Osteoblast (primary cell): ENCODE results near the gene LRRC73. TPM values are rescaled to one million over a fixed set of nuclear protein-coding genes. Genes with fewer than 3 reads are reported as not detected.

Experiments used
- DNase-seq: peaks from one replicate; pipeline ENCODE4 v3.0.0; 2011; ENCODE audit warnings: low spot score, mixed read lengths; ENCODE audit not compliant: insufficient read length; ENCODE audit errors: missing footprints
- H2AFZ ChIP-seq: 2 replicates; pipeline ENCODE4 v1.6.0; 2011; ENCODE audit warnings: mild to moderate bottlenecking, low read length
- H3K27ac ChIP-seq: 2 replicates; pipeline ENCODE4 v1.5.1; 2011; ENCODE audit warnings: mild to moderate bottlenecking, low read depth, low read length, moderate library complexity
- H3K27me3 ChIP-seq: 2 replicates; pipeline ENCODE4 v1.6.0; 2012; ENCODE audit warnings: mild to moderate bottlenecking, control low read depth, inconsistent platforms, low read length, moderate library complexity; ENCODE audit not compliant: insufficient read depth
- H3K36me3 ChIP-seq: 2 replicates; pipeline ENCODE4 v1.5.1; 2011; ENCODE audit warnings: mild to moderate bottlenecking, low read length, control low read depth, moderate library complexity; ENCODE audit not compliant: insufficient read depth
- H3K4me1 ChIP-seq: 2 replicates; pipeline ENCODE4 v1.5.1; 2011; ENCODE audit warnings: mild to moderate bottlenecking, low read length, control low read depth, moderate library complexity; ENCODE audit not compliant: insufficient read depth
- H3K4me2 ChIP-seq: 2 replicates; pipeline ENCODE4 v1.6.0; 2011; ENCODE audit warnings: mild to moderate bottlenecking, low read length; ENCODE audit not compliant: insufficient read depth
- H3K4me3 ChIP-seq: fragments of 200-600 bp; sonication (generic); 3 replicates; pipeline ENCODE4 v1.5.1; 2012; ENCODE audit warnings: mild to moderate bottlenecking, low read length, inconsistent platforms; ENCODE audit not compliant: insufficient read depth
- H3K79me2 ChIP-seq: 2 replicates; pipeline ENCODE4 v1.6.0; 2012; ENCODE audit warnings: mild to moderate bottlenecking, low read length, control low read depth, inconsistent platforms; ENCODE audit not compliant: insufficient read depth
- H3K9me3 ChIP-seq: 2 replicates; pipeline ENCODE4 v1.5.1; 2011; ENCODE audit warnings: low read depth, low read length, control low read depth
- H4K20me1 ChIP-seq: 2 replicates; pipeline ENCODE4 v1.6.0; 2012; ENCODE audit warnings: mild to moderate bottlenecking, low read length, control low read depth; ENCODE audit not compliant: insufficient read depth
- total RNA-seq: library from RNA; depleted of rRNA; stranded (reverse); fragments of >200 nt; gene quantifications from 2 replicates; pipeline ENCODE4 v1.2.3, GENCODE V29; 2012
- TF ChIP-seq, protein P1 (sequence below): IDR thresholded peaks from 2 replicates; pipeline ENCODE4 v1.5.1; 2011; ENCODE audit warnings: mild to moderate bottlenecking, low read depth, low read length, moderate library complexity; ENCODE audit errors: extremely low read depth

The LRRC73 gene
- total RNA-seq, 1 donor = 0.36 TPM

DNA sequence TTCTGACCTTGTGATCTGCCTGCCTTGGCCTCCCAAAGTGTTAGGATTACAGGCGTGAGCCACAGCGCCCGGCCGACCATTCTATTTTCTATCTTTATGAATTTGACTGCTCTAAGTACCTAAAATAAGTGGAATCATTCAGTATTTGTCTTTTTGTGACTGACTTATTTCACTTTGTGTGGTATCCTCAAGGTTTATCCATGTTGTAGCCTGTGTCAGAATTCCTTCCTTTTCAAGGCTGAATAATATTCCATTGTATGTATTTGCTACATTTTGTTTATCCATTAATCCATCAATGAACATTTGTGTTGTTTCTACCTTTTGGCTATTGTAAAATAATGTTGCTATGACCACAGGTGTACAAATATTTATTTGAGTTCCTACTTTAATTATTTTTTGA lies 37.6 kb downstream of the LRRC73 start:
- H3K4me3 ChIP-seq = no peak overlapping the region
- H3K27me3 ChIP-seq = no peaks in the 10 kb centered on the region
- H2AFZ ChIP-seq = no peak overlapping the region
- H3K27ac ChIP-seq = no peak overlapping the region
- TF ChIP-seq, protein P1, sequence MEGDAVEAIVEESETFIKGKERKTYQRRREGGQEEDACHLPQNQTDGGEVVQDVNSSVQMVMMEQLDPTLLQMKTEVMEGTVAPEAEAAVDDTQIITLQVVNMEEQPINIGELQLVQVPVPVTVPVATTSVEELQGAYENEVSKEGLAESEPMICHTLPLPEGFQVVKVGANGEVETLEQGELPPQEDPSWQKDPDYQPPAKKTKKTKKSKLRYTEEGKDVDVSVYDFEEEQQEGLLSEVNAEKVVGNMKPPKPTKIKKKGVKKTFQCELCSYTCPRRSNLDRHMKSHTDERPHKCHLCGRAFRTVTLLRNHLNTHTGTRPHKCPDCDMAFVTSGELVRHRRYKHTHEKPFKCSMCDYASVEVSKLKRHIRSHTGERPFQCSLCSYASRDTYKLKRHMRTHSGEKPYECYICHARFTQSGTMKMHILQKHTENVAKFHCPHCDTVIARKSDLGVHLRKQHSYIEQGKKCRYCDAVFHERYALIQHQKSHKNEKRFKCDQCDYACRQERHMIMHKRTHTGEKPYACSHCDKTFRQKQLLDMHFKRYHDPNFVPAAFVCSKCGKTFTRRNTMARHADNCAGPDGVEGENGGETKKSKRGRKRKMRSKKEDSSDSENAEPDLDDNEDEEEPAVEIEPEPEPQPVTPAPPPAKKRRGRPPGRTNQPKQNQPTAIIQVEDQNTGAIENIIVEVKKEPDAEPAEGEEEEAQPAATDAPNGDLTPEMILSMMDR = no peak
- no peaks in the 10 kb centered on the region for H3K9me3 ChIP-seq
- H3K4me2 ChIP-seq = no peak overlapping the region
- no peaks in the 10 kb centered on the region for H4K20me1 ChIP-seq
- no peaks in the 10 kb centered on the region for H3K36me3 ChIP-seq
- peaks cover 4% of the 10 kb centered on the region for H3K4me1 ChIP-seq
- H3K79me2 ChIP-seq = no peaks in the 10 kb centered on the region
- no peak for DNase-seq

DNA sequence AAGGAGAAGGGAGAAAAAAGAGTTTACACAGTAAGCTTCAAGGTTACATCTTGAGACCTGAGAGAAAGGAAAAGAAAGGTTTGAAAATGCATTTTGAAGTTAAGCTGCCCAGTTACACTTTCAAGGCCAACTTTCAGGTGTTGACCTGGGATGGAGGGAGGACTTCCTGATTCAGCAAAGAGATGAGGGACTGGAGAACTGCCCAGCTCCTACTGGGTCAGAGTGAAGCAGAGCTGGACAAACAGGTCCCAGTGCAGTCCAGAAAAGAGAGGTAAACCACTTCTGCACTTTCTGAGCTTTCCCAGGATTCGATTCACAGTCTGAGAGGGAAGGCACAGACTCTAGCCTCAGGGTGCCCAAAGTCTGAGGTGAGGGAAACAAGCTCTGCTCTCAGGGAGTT lies 38.7 kb downstream of the LRRC73 start:
- no peaks in the 10 kb centered on the region for H3K36me3 ChIP-seq
- no peak overlapping the region for H2AFZ ChIP-seq
- H3K27me3 ChIP-seq = no peaks in the 10 kb centered on the region
- no peaks in the 10 kb centered on the region for H3K79me2 ChIP-seq
- H3K4me3 ChIP-seq = no peak overlapping the region
- H4K20me1 ChIP-seq = no peaks in the 10 kb centered on the region
- TF ChIP-seq, protein P1 = no peak
- no peaks in the 10 kb centered on the region for H3K9me3 ChIP-seq
- H3K27ac ChIP-seq = no peak overlapping the region
- no peaks in the 10 kb centered on the region for H3K4me1 ChIP-seq
- DNase-seq = no peak
- H3K4me2 ChIP-seq = no peak overlapping the region

DNA sequence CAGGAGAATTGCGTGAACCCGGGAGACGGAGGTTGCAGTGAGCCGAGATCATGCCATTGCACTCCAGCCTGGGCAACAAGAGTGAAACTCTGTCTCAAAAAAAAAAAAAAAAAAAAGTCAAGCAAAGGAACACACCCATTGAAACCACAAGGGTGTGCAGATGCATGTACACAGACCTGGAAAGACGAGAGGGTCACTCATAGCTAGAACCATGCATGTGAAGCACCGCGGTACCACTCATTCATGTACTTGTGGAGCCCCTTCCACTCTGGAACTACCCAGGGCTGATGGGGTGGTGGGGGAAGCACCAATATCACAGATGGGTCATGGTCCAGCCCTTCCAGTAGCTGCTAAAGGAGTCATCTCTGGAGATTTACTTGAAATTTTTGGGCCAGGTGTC lies 40.2 kb downstream of the LRRC73 start:
- Histone ChIP-seq H3K4me2 (no peak overlapping the region), H2AFZ (no peak overlapping the region), H3K27ac (no peak overlapping the region), H3K9me3 (no peaks in the 10 kb centered on the region), H3K36me3 (no peaks in the 10 kb centered on the region), H3K79me2 (no peaks in the 10 kb centered on the region), H4K20me1 (no peaks in the 10 kb centered on the region), H3K27me3 (no peaks in the 10 kb centered on the region), H3K4me3 (no peak overlapping the region), H3K4me1 (no peaks in the 10 kb centered on the region)
- no peak for DNase-seq
- TF ChIP-seq, protein P1 = no peak

DNA sequence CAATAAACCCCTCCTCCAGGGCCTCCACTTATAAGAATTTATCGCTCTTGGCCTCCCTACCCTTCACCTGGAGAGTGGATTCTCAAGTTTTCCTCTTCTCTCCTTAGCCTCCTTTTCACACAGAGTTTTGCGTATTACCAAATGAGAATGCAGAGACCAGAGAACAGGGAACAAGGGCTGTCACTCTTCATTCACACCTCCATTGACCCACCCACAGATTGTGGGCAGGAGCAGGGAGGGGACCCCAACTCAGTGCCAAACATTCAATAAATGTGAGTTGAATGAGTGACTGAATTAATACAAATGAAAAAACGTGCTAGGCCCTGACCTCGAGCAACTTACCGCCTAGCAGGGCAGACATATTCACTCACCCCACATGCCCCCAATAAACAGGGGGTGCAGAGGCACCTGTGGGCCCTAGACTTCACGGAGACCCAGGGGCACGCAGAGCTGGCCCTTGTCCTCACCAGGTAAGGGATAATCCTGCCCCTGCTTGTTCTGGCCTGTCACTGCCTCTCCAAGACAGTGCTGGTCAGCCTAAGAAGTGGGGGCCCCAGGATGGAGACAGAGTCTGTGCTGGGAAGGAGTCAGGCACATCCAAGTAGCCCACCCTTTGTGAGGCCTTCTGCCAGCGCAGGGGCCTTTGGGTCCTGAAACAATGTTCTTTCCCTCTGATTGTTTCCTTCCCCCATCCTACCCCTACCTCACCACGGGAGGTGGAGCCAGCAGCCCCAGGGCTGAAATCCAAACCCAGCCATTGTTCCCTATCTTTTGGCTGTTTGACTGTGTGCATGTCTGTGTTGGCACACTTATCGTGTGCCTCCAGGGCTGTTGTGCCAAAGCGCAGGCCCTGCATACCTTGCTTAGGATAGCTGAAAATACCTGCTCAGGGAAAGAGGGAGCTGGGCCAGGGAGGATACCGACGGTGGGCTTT lies 41.1 kb downstream of the LRRC73 start:
- no peaks in the 10 kb centered on the region for H4K20me1 ChIP-seq
- no peak overlapping the region for H3K4me2 ChIP-seq
- no peak for DNase-seq
- H3K36me3 ChIP-seq = no peaks in the 10 kb centered on the region
- H2AFZ ChIP-seq = no peak overlapping the region
- H3K27ac ChIP-seq = no peak overlapping the region
- no peak overlapping the region for H3K4me3 ChIP-seq
- H3K9me3 ChIP-seq = no peaks in the 10 kb centered on the region
- no peaks in the 10 kb centered on the region for H3K4me1 ChIP-seq
- TF ChIP-seq, protein P1 = no peak
- H3K79me2 ChIP-seq = no peaks in the 10 kb centered on the region
- H3K27me3 ChIP-seq = no peaks in the 10 kb centered on the region
